NT2/D1 (cell line): ENCODE results near the gene IL4R.

ENCODE experiments used
- SUZ12 ChIP-seq: IDR thresholded peaks from 2 replicates; pipeline ENCODE4 v1.6.1; 2011; ENCODE audit not compliant: insufficient read length, insufficient read depth; ENCODE audit errors: extremely low read depth
- YY1 ChIP-seq: IDR thresholded peaks from 2 replicates; pipeline ENCODE4 v1.6.1; 2011; ENCODE audit not compliant: insufficient read length, insufficient read depth
- ZNF274 ChIP-seq: IDR thresholded peaks from 2 replicates; pipeline ENCODE4 v1.6.1; 2011; ENCODE audit warnings: mild to moderate bottlenecking, low read depth, low read length

DNA sequence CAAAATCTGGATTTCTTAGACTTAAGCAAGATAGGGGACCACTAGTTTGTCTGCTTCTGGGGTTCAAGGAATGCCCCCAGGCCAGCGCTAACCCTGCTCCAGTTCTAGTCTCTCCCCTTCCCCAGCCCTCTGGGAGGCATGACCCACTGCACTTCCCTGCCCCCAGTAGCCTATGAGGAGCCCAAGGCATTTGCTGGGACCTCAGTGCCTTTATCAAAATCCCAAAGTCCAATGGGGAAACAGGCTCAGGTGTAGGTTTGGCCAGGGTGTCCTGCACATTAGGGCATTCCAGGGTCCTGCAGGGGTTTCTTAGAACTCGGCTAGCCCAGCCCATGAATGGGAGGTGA lies 1.2 kb downstream of the IL4R start:
- TF ChIP-seq YY1, result no peak
- no peak for TF ChIP-seq ZNF274
- no peak for TF ChIP-seq SUZ12
